ENCODE data around the gene SRCAP.
"Not testable (repeated sequence)": the region's sequence is repeated elsewhere in the genome, so short reads cannot be mapped to it uniquely, and the experiment has no call there.

The SRCAP gene

DNA sequence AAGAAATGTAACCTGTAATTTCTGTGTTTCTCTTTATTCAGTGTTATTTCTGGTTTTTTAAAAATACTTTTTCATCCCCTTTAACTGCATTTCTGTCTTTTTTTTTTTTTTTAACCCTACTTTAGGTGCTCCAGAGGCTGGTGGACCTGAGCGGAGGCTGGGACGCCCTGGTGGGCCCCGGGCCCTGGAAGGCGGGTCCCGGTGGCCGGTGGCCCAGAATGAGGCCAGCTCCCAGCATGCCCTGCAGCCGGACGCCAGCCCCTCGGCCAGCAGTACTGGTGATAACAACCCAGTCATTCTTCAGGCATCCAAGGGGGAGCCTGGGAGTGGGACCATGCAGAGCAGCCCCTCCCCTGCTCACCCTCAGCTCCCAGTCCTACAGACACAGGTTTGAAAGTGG, 1.5 kb downstream of the SRCAP start:
- H3K4me1 Mint-ChIP-seq (ENCODE audit: low read depth) = peaks cover 29% of the 10 kb centered on the region
- H3K9me3 Mint-ChIP-seq = no peaks in the 10 kb centered on the region
- H3K27ac Mint-ChIP-seq = peak overlapping the region; percentile 100
- DNase-seq = no peak
- H3K27me3 Mint-ChIP-seq = no peaks in the 10 kb centered on the region
- peak overlapping the region; percentile 97 for H3K4me3 Mint-ChIP-seq
- peaks cover 68% of the 10 kb centered on the region for H3K36me3 Mint-ChIP-seq (ENCODE audit: low read depth)

DNA sequence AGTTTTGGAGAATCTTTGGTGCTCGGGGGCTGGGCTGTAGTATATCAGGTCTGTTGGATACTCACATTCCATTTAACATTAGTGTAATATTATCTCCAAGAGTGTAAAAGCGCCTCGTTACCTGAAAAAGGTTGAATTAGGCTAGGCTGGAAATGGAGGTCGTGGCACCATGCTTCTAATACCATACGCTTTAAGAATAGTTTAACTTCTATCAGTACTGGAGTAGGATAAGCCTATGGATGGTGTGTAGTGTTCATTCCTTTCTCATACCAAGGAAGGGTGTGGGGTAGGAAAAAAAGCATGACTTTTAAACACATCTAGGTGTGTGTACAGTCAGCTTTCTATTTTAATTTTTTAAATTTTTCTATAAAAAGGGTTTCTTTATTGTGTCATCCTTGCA, 2.0 kb downstream of the SRCAP start:
- H3K4me1 Mint-ChIP-seq (ENCODE audit: low read depth) = peaks cover 29% of the 10 kb centered on the region

DNA sequence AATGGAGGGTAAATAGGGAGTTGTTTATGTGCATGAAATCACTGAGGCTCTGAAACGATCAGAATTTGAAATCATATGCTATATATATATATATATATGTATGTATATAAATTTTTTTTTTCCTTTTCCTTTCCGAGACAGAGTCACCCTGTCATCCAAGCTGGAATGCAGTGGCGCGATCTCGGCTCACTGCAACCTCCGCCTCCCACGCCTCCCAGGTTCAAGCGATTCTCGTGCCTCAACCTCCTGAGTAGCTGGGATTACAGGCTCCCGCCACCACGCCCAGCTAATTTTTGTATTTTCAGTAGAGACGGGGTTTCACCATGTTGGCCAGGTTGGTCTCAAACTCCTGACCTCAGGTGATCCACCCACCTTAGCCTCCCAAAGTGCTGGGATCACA, 4.1 kb downstream of the SRCAP start:
- H3K4me1 Mint-ChIP-seq (ENCODE audit: low read depth) = peaks cover 19% of the 10 kb centered on the region
- DNase-seq, H3K4me3 Mint-ChIP-seq, H3K27me3 Mint-ChIP-seq, H3K9me3 Mint-ChIP-seq: not testable (repeated sequence)
- peaks cover 90% of the 10 kb centered on the region for H3K36me3 Mint-ChIP-seq (ENCODE audit: low read depth)
- peak overlapping the region; percentile 71 for H3K27ac Mint-ChIP-seq

More for the DNA sequence above, 2.0 kb downstream of the SRCAP start:
- no peaks in the 10 kb centered on the region for H3K27me3 Mint-ChIP-seq
- DNase-seq = no peak
- peak overlapping the region; percentile 85 for H3K27ac Mint-ChIP-seq
- H3K9me3 Mint-ChIP-seq = no peaks in the 10 kb centered on the region
- peaks cover 73% of the 10 kb centered on the region for H3K36me3 Mint-ChIP-seq (ENCODE audit: low read depth)
- peak overlapping the region; percentile 44 for H3K4me3 Mint-ChIP-seq

DNA sequence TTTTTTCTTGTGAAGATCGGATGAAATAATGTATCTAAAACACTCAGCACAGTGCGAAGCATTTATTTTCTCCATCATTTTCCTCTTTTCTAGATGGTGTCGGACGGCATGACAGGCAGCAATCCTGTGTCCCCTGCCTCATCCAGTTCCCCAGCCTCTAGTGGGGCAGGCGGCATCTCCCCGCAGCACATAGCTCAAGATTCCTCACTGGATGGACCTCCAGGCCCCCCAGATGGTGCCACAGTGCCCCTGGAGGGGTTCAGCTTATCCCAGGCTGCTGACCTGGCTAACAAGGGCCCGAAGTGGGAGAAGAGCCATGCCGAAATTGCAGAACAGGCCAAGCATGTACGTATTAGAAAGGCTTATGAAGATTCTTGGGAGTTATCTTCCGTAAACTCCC, 5.0 kb downstream of the SRCAP start:
- H3K9me3 Mint-ChIP-seq = no peaks in the 10 kb centered on the region
- DNase-seq = no peak
- no peak overlapping the region for H3K4me3 Mint-ChIP-seq
- H3K27me3 Mint-ChIP-seq = no peaks in the 10 kb centered on the region
- H3K36me3 Mint-ChIP-seq (ENCODE audit: low read depth) = peaks cover 94% of the 10 kb centered on the region
- peaks cover 19% of the 10 kb centered on the region for H3K4me1 Mint-ChIP-seq (ENCODE audit: low read depth)
- H3K27ac Mint-ChIP-seq = no peak overlapping the region

DNA sequence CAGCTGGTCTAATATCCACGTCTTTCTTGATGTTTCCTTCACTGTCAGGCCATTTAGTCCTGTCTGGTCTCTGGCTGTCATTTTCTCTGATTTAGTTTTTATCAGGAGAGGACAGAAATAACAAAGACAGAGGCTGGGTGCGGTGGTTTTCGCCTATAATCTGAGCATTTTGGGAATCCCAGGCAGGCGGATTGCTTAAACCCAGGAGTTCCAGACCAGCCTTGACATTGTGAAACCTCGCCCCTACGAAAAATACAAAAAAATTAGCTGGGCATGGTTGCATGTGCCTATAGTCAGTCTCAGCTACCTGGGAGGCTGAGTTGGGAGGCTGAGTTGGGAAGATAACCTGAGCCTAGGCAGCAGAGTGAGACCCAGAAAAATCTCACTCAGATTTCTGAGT, 7.1 kb downstream of the SRCAP start:
- H3K9me3 Mint-ChIP-seq = no peaks in the 10 kb centered on the region
- no peak overlapping the region for H3K4me3 Mint-ChIP-seq
- no peak for DNase-seq
- peaks cover 8% of the 10 kb centered on the region for H3K4me1 Mint-ChIP-seq (ENCODE audit: low read depth)
- no peak overlapping the region for H3K27ac Mint-ChIP-seq
- peaks cover 94% of the 10 kb centered on the region for H3K36me3 Mint-ChIP-seq (ENCODE audit: low read depth)
- no peaks in the 10 kb centered on the region for H3K27me3 Mint-ChIP-seq

DNA sequence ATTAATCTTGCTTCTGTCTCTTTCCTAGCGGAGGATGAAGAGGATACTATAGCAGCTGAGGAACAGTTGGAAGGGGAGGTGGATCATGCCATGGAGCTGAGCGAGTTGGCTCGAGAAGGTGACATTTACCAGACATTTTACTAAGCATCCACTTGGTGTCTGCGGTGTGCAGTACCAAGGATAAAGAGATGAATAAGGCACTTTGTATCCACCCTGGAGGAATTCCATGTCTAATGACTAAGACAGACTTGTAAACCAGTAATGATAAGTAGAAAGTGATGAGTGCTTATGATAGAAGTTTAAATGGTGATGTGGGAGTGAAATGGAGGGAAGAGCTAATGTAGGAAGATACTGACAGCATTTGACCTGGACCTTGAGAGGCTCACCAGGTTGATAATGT, 12.0 kb downstream of the SRCAP start:
- Mint-ChIP-seq H3K27ac (peak overlapping the region; percentile 74), H3K4me1 (ENCODE audit: low read depth) (peaks cover 30% of the 10 kb centered on the region)

DNA sequence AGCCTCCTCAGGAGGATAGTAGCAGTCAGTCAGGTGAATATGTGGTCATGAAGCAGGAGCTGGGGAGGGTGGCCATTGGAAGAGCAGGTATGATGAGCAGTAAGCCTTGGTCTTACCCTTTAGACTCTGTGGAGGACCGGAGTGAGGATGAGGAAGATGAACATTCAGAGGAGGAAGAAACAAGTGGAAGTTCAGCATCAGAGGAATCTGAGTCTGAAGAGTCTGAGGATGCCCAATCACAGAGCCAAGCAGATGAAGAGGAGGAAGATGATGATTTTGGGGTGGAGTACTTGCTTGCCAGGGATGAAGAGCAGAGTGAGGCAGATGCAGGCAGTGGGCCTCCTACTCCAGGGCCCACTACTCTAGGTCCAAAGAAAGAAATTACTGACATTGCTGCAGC, 12.7 kb downstream of the SRCAP start:
- H3K36me3 Mint-ChIP-seq (ENCODE audit: low read depth) = peaks cover 99% of the 10 kb centered on the region
- no peaks in the 10 kb centered on the region for H3K9me3 Mint-ChIP-seq
- DNase-seq = no peak
- no peaks in the 10 kb centered on the region for H3K27me3 Mint-ChIP-seq
- no peak overlapping the region for H3K4me3 Mint-ChIP-seq
- peaks cover 37% of the 10 kb centered on the region for H3K4me1 Mint-ChIP-seq (ENCODE audit: low read depth)
- H3K27ac Mint-ChIP-seq = peak overlapping the region; percentile 7

More for the DNA sequence above, 12.0 kb downstream of the SRCAP start:
- DNase-seq = no peak
- Mint-ChIP-seq H3K36me3 (ENCODE audit: low read depth) (peaks cover 99% of the 10 kb centered on the region), H3K9me3 (no peaks in the 10 kb centered on the region), H3K27me3 (no peaks in the 10 kb centered on the region), H3K4me3 (no peak overlapping the region)

DNA sequence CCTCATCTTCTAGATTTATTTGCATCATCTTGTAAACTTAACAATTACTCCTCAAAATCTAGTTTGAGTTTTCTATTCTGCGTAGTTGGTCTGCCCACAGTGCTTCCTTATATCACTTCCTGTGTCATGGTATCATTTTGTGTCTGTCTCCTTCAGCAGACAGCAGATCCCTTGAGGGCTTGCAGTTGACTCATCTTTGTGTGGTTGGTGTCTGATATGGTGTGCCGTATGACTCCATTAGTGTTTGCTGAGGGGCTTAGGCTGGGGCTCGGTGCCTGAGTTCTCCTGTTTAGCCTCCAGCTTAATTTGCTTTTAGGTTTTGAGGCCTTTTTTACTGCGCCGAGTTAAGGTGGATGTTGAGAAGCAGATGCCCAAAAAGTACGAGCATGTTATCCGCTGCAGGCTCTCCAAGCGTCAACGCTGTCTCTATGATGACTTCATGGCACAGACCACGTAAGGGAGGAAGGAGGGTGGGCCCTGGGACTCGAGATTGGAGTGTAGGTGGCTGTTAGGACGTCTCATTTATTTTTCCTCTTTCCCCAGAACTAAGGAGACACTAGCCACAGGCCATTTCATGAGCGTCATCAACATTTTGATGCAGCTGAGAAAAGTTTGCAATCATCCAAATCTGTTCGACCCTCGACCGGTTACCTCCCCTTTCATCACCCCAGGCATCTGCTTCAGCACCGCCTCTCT, 16.9 kb downstream of the SRCAP start:
- peak; percentile 42 for DNase-seq
- peaks cover 97% of the 10 kb centered on the region for H3K36me3 Mint-ChIP-seq (ENCODE audit: low read depth)
- H3K9me3 Mint-ChIP-seq = no peaks in the 10 kb centered on the region
- peak overlapping the region; percentile 25 for H3K4me3 Mint-ChIP-seq
- peaks cover 45% of the 10 kb centered on the region for H3K4me1 Mint-ChIP-seq (ENCODE audit: low read depth)
- H3K27ac Mint-ChIP-seq = peak overlapping the region; percentile 93
- no peaks in the 10 kb centered on the region for H3K27me3 Mint-ChIP-seq

DNA sequence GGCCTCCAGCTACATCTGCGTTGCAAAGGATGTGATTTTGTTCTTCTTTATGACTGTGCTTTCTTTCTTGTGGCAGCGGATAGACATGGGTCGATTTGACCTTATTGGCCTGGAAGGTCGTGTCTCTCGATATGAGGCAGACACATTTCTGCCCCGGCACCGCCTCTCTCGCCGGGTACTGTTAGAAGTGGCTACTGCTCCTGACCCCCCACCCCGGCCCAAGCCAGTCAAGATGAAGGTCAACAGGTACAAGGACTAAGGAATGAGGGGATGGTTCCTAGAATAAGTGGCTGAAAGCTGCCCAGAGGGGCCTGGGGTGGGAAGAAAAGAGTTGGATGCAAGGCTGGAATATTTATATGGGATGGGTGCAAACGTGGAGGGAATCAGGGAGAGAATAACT, 21.1 kb downstream of the SRCAP start:
- Mint-ChIP-seq H3K36me3 (ENCODE audit: low read depth) (peaks cover 97% of the 10 kb centered on the region), H3K4me3 (no peak overlapping the region), H3K4me1 (ENCODE audit: low read depth) (peaks cover 28% of the 10 kb centered on the region), H3K9me3 (no peaks in the 10 kb centered on the region), H3K27me3 (no peaks in the 10 kb centered on the region), H3K27ac (peak overlapping the region; percentile 42)
- DNase-seq = no peak

DNA sequence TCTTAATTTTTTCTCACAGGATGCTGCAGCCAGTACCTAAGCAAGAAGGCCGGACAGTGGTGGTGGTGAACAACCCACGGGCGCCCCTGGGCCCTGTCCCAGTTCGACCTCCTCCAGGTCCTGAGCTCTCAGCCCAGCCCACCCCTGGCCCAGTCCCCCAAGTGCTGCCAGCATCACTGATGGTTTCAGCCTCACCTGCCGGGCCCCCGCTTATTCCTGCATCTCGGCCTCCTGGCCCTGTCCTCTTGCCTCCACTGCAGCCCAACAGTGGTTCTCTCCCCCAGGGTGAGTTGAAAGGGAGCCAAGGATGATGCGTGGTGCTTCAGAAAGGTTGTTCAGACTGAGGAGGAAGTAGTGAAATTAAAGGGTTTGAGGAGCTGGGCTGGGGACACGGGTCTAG, 21.7 kb downstream of the SRCAP start:
- Mint-ChIP-seq H3K4me3 (no peak overlapping the region), H3K27me3 (no peaks in the 10 kb centered on the region), H3K9me3 (no peaks in the 10 kb centered on the region), H3K4me1 (ENCODE audit: low read depth) (peaks cover 24% of the 10 kb centered on the region), H3K36me3 (ENCODE audit: low read depth) (peaks cover 97% of the 10 kb centered on the region), H3K27ac (peak overlapping the region; percentile 44)
- no peak for DNase-seq

DNA sequence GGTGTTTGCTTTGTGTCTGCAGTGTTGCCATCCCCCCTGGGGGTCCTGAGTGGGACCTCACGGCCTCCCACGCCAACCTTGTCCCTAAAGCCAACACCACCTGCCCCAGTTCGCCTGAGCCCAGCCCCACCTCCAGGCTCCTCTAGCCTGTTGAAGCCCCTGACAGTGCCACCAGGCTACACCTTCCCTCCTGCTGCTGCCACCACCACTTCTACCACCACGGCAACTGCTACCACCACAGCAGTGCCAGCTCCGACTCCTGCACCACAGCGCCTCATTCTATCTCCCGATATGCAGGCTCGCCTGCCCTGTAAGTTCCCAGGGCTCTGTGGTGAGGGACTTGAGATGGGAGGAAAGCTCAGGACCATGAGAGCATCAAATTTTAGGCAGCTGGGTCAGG, 22.2 kb downstream of the SRCAP start:
- no peak for DNase-seq
- Mint-ChIP-seq H3K4me3 (no peak overlapping the region), H3K9me3 (no peaks in the 10 kb centered on the region), H3K27ac (peak overlapping the region; percentile 44), H3K36me3 (ENCODE audit: low read depth) (peaks cover 97% of the 10 kb centered on the region), H3K27me3 (no peaks in the 10 kb centered on the region), H3K4me1 (ENCODE audit: low read depth) (peaks cover 22% of the 10 kb centered on the region)

DNA sequence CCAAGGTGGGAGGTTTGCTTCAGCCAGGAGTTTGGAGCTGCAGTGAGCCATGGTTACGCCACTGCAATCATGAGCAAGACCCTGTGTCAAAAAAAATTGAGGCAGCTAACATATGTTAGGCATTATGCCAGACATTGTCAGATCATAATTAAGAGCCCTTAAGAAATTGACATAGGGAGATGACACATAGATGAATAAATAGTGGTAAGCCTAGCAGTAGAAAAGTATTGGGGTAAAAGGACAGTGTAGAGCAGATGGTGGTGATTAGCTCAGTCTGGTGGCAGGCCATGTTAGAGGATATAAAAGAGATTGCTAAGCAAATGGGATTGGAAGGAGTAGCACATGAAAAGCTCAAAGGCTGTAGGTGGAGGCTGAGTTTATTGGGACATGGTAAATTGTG, 22.6 kb downstream of the SRCAP start:
- H3K4me1 Mint-ChIP-seq (ENCODE audit: low read depth) = peaks cover 18% of the 10 kb centered on the region
- H3K27ac Mint-ChIP-seq = peak overlapping the region; percentile 44
- DNase-seq = no peak
- H3K36me3 Mint-ChIP-seq (ENCODE audit: low read depth) = peaks cover 95% of the 10 kb centered on the region
- H3K27me3 Mint-ChIP-seq = no peaks in the 10 kb centered on the region
- H3K9me3 Mint-ChIP-seq = no peaks in the 10 kb centered on the region
- no peak overlapping the region for H3K4me3 Mint-ChIP-seq

DNA sequence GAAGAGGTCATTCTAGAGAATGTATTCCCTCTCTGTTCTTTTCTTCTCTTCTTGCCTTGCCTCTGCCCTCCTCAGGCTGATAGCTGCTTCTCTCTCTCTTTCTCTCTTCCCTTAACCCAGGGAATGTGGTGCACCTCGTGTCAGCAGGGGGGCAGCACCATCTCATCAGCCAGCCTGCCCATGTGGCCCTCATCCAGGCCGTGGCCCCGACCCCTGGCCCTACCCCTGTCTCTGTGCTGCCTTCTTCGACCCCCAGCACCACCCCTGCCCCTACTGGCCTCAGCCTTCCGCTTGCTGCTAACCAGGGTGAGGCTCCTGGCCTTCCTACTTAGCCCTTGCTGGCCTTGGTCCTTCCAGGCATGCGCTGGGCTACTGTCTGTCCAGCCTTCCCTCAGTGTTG, 23.5 kb downstream of the SRCAP start:
- peaks cover 95% of the 10 kb centered on the region for H3K36me3 Mint-ChIP-seq (ENCODE audit: low read depth)
- peak overlapping the region; percentile 73 for H3K27ac Mint-ChIP-seq
- no peak for DNase-seq
- H3K4me1 Mint-ChIP-seq (ENCODE audit: low read depth) = peaks cover 14% of the 10 kb centered on the region
- H3K4me3 Mint-ChIP-seq = no peak overlapping the region
- H3K27me3 Mint-ChIP-seq = no peaks in the 10 kb centered on the region
- no peaks in the 10 kb centered on the region for H3K9me3 Mint-ChIP-seq

DNA sequence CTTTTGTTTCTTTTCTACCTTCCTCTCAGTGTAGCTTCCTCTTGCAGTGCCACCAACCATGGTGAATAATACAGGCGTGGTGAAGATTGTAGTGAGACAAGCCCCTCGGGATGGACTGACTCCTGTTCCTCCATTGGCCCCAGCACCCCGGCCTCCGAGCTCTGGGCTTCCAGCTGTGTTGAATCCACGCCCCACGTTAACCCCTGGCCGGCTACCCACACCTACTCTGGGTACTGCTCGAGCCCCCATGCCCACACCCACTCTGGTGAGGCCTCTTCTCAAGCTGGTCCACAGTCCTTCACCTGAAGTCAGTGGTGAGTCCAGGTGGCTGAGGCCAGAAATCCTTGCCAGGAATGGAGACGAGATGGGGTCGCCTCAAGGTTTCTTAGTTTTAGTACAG, 23.9 kb downstream of the SRCAP start:
- peak overlapping the region; percentile 74 for H3K27ac Mint-ChIP-seq

DNA sequence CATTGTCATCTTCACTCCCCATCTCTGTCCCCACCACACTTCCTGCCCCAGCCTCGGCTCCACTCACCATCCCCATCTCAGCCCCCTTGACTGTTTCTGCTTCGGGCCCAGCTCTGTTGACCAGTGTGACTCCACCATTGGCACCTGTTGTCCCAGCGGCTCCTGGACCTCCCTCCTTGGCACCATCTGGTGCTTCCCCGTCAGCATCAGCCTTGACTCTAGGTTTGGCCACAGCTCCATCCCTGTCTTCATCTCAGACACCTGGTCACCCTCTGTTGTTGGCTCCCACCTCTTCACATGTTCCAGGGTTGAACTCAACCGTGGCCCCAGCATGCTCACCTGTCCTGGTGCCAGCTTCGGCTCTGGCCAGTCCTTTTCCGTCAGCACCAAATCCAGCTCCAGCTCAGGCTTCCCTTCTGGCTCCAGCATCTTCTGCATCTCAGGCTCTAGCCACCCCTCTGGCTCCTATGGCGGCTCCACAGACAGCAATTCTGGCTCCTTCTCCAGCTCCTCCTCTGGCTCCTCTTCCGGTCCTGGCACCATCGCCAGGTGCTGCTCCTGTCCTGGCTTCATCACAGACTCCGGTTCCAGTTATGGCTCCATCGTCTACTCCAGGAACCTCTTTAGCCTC, 24.9 kb downstream of the SRCAP start:
- Mint-ChIP-seq H3K27ac (peak overlapping the region; percentile 74), H3K9me3 (no peaks in the 10 kb centered on the region), H3K27me3 (no peaks in the 10 kb centered on the region), H3K4me3 (no peak overlapping the region), H3K4me1 (ENCODE audit: low read depth) (peaks cover 14% of the 10 kb centered on the region), H3K36me3 (ENCODE audit: low read depth) (peaks cover 95% of the 10 kb centered on the region)
- no peak for DNase-seq

More for the DNA sequence above, 23.9 kb downstream of the SRCAP start:
- Mint-ChIP-seq H3K4me1 (ENCODE audit: low read depth) (peaks cover 14% of the 10 kb centered on the region), H3K4me3 (no peak overlapping the region), H3K36me3 (ENCODE audit: low read depth) (peaks cover 95% of the 10 kb centered on the region), H3K9me3 (no peaks in the 10 kb centered on the region), H3K27me3 (no peaks in the 10 kb centered on the region)
- no peak for DNase-seq
